Liver (tissue), 9 donors: ENCODE results near the gene ANXA6. TPM values are rescaled to one million over a fixed set of nuclear protein-coding genes. Genes with fewer than 3 reads are reported as not detected.

Experiments used
- DNase-seq: peaks from one replicate; pipeline ENCODE4 v3.0.0-alpha.2; 2017; ENCODE audit warnings: low spot score
- H3K27ac ChIP-seq, 2 donors: one replicate each; pipeline ENCODE4 v1.7.0; 2013; ENCODE audit warnings: inconsistent platforms in 2 of 2, low read length in 2 of 2, control low read depth in 1 of 2, low read depth in 1 of 2, mild to moderate bottlenecking in 1 of 2
- H3K27me3 ChIP-seq, 4 donors: one replicate each; pipeline versions ENCODE4 v1.6.1 to v1.7.0; 2013; ENCODE audit warnings: low read length in 3 of 4, inconsistent platforms in 1 of 4, mild to moderate bottlenecking in 1 of 4, moderate library complexity in 1 of 4; ENCODE audit not compliant: control insufficient read depth in 4 of 4, insufficient read depth in 4 of 4
- H3K36me3 ChIP-seq, 4 donors: one replicate each; pipeline versions ENCODE4 v1.6.1 to v1.7.0; 2013; ENCODE audit warnings: low read length in 3 of 4, mild to moderate bottlenecking in 3 of 4, low read depth in 1 of 4, moderate library complexity in 1 of 4; ENCODE audit not compliant: control insufficient read depth in 4 of 4, insufficient read depth in 3 of 4
- H3K4me1 ChIP-seq, 4 donors: one replicate each; pipeline versions ENCODE4 v1.6.1 to v1.7.0; 2013; ENCODE audit warnings: low read length in 3 of 4, mild to moderate bottlenecking in 3 of 4, moderate library complexity in 1 of 4; ENCODE audit not compliant: control insufficient read depth in 4 of 4, insufficient read depth in 4 of 4
- H3K4me3 ChIP-seq, 3 donors: one replicate each; pipeline versions ENCODE4 v1.6.1 to v1.7.0; 2013; ENCODE audit warnings: low read length in 3 of 3, control low read depth in 1 of 3, low read depth in 1 of 3, mild to moderate bottlenecking in 1 of 3
- H3K9ac ChIP-seq, 2 donors: one replicate each; pipeline ENCODE4 v1.7.0; 2013; ENCODE audit warnings: low read length in 2 of 2, mild to moderate bottlenecking in 2 of 2, moderate library complexity in 2 of 2, control low read depth in 1 of 2, low read depth in 1 of 2
- H3K9me3 ChIP-seq, 4 donors: one replicate each; pipeline versions ENCODE4 v1.6.1 to v1.7.0; 2013; ENCODE audit warnings: low read length in 3 of 4; ENCODE audit not compliant: control insufficient read depth in 4 of 4
- CTCF ChIP-seq: fragments of 150-350 bp; IDR thresholded peaks from 2 replicates; pipeline ENCODE4 v1.5.1; 2017; ENCODE audit warnings: improper control_type of control experiment, low read depth, low read length; ENCODE audit not compliant: missing input control
- EGR1 ChIP-seq, 2 donors: IDR thresholded peaks; 2 replicates each; pipeline ENCODE4 v1.6.1; 2016 to 2018; ENCODE audit warnings: antibody characterized with exemption in 2 of 2, low read depth in 2 of 2
- FOXA1 ChIP-seq: IDR thresholded peaks from 2 replicates; pipeline ENCODE4 v1.6.1; 2016; ENCODE audit warnings: antibody characterized with exemption
- FOXA2 ChIP-seq: IDR thresholded peaks from 2 replicates; pipeline ENCODE4 v1.6.1; 2016; ENCODE audit warnings: antibody characterized with exemption
- GABPA ChIP-seq, 2 donors: IDR thresholded peaks in 1 of 2; conservative IDR thresholded peaks in 1 of 2; 2 replicates each; pipeline ENCODE4 v1.6.1; 2016; ENCODE audit warnings: antibody characterized with exemption in 2 of 2, mild to moderate bottlenecking in 1 of 2, moderate library complexity in 1 of 2
- HNF4A ChIP-seq, 2 donors: conservative IDR thresholded peaks; 2 replicates each; pipeline ENCODE4 v1.6.1; 2016; ENCODE audit warnings: antibody characterized with exemption in 2 of 2, mild to moderate bottlenecking in 2 of 2
- HNF4G ChIP-seq: IDR thresholded peaks from 2 replicates; pipeline ENCODE4 v1.6.1; 2016; ENCODE audit warnings: antibody characterized with exemption
- JUND ChIP-seq, 2 donors: IDR thresholded peaks; 2 replicates each; pipeline ENCODE4 v1.6.1; 2016; ENCODE audit warnings: antibody characterized with exemption in 2 of 2
- NR2F2 ChIP-seq: IDR thresholded peaks from 2 replicates; pipeline ENCODE4 v1.6.1; 2016; ENCODE audit warnings: antibody characterized with exemption
- RAD21 ChIP-seq, 2 donors: IDR thresholded peaks; 2 replicates each; pipeline ENCODE4 v1.6.1; 2016; ENCODE audit warnings: antibody characterized with exemption in 2 of 2, mild to moderate bottlenecking in 2 of 2
- REST ChIP-seq: IDR thresholded peaks from 2 replicates; pipeline ENCODE4 v1.6.1; 2016; ENCODE audit warnings: antibody characterized with exemption, mild to moderate bottlenecking
- RXRA ChIP-seq, 2 donors: IDR thresholded peaks; 2 replicates each; pipeline ENCODE4 v1.6.1; 2017 to 2018; ENCODE audit warnings: antibody characterized with exemption in 2 of 2, mild to moderate bottlenecking in 1 of 2
- SP1 ChIP-seq: IDR thresholded peaks from 2 replicates; pipeline ENCODE4 v1.6.1; 2018; ENCODE audit warnings: antibody characterized with exemption, mild to moderate bottlenecking
- TAF1 ChIP-seq: conservative IDR thresholded peaks from 2 replicates; pipeline ENCODE4 v1.6.1; 2016; ENCODE audit warnings: antibody characterized with exemption, mild to moderate bottlenecking
- YY1 ChIP-seq: IDR thresholded peaks from 2 replicates; pipeline ENCODE4 v1.6.1; 2016; ENCODE audit warnings: antibody characterized with exemption, mild to moderate bottlenecking
- WGBS: extraction: QIAGEN DNeasy Blood & Tissue Kit; methylation state at CpG from one replicate; pipeline ENCODE4 v1.1.7; 2013; 5-methylcytosine and 5-hydroxymethylcytosine counted together
- polyA plus RNA-seq, 2 donors: library from polyadenylated mRNA; stranded (reverse) in 1 of 2; unstranded in 1 of 2; fragments of 200-250 nt in 1 of 2; fragments of >200 nt in 1 of 2; fragmentation: Nextera tagmentation in 1 of 2; extraction: Ambion mirVana in 1 of 2; gene quantifications; one replicate each; pipeline versions ENCODE4 v1.2.1 to v1.2.3, GENCODE V29; 2013 to 2015
- total RNA-seq, 2 donors: library from RNA; depleted of rRNA; stranded (reverse); fragments of >200 nt; gene quantifications; one replicate each; pipeline ENCODE4 v1.2.3, GENCODE V29; 2014
- TF ChIP-seq, protein P1 (sequence below): IDR thresholded peaks from 2 replicates; pipeline ENCODE4 v1.6.1; 2016; ENCODE audit warnings: antibody characterized with exemption
- TF ChIP-seq, protein P2 (sequence below): IDR thresholded peaks from 2 replicates; pipeline ENCODE4 v1.6.1; 2016; ENCODE audit warnings: antibody characterized with exemption
- TF ChIP-seq, protein P3 (sequence below): IDR thresholded peaks from 2 replicates; pipeline ENCODE4 v1.6.1; 2016; ENCODE audit warnings: antibody characterized with exemption
- donor health status: healthy.
- donor health status: healthy.
- donor health status: healthy.
- donor health status: healthy.
- donor health status: healthy.

Gene ANXA6
- total and polyA plus RNA-seq, 4 donors: 52.7 to 215 (median 126) TPM

DNA sequence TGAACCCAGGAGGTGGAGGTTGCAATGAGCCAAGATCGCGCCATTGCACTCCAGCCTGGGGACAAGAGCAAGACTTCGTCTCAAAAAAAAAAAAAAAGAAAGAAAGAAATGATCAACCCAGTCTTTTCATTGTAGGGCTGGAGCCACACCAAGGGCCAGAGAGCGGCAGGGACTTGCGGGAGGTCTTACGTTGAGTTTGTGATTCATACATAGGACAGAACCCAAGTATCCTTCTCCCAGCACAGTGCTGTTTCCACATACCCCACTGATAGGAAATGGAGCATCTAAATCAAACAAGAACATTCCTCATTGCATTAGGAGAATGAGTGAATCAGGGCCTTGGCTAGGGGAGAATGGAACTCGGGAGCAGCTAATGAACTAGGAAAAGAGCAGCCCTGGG is 73.2 kb downstream of the ANXA6 start:
- DNase-seq: no peak
- TF ChIP-seq TAF1 (no peak), FOXA1 (no peak), JUND (IDR thresholded peaks at IDR 0.05) (no peak), REST (no peak), FOXA2 (no peak), GABPA (IDR thresholded peaks at IDR 0.05 in 1 of 2, conservative IDR thresholded peaks at IDR 0.05 in 1 of 2) (no peak), EGR1 (IDR thresholded peaks at IDR 0.05; ENCODE audit: low read depth in 2 of 2) (no peak), HNF4A (conservative IDR thresholded peaks at IDR 0.05) (no peak), RAD21 (IDR thresholded peaks at IDR 0.05) (no peak), RXRA (IDR thresholded peaks at IDR 0.05) (no peak), YY1 (no peak)
- TF ChIP-seq, protein P1, sequence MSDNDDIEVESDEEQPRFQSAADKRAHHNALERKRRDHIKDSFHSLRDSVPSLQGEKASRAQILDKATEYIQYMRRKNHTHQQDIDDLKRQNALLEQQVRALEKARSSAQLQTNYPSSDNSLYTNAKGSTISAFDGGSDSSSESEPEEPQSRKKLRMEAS: no peak
- TF ChIP-seq, protein P2, sequence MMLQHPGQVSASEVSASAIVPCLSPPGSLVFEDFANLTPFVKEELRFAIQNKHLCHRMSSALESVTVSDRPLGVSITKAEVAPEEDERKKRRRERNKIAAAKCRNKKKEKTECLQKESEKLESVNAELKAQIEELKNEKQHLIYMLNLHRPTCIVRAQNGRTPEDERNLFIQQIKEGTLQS: no peak

GRCh38 chr5:151083081-151083676 is 74.4 kb downstream of the ANXA6 start:
- no peak for TF ChIP-seq FOXA2
- no peak for TF ChIP-seq HNF4G
- no peak for TF ChIP-seq TAF1
- TF ChIP-seq EGR1 (IDR thresholded peaks at IDR 0.05; ENCODE audit: low read depth in 2 of 2): no peak
- no peak for TF ChIP-seq FOXA1
- no peak for TF ChIP-seq NR2F2
- TF ChIP-seq RXRA (IDR thresholded peaks at IDR 0.05): no peak
- no peak for TF ChIP-seq SP1
- TF ChIP-seq, protein P3, sequence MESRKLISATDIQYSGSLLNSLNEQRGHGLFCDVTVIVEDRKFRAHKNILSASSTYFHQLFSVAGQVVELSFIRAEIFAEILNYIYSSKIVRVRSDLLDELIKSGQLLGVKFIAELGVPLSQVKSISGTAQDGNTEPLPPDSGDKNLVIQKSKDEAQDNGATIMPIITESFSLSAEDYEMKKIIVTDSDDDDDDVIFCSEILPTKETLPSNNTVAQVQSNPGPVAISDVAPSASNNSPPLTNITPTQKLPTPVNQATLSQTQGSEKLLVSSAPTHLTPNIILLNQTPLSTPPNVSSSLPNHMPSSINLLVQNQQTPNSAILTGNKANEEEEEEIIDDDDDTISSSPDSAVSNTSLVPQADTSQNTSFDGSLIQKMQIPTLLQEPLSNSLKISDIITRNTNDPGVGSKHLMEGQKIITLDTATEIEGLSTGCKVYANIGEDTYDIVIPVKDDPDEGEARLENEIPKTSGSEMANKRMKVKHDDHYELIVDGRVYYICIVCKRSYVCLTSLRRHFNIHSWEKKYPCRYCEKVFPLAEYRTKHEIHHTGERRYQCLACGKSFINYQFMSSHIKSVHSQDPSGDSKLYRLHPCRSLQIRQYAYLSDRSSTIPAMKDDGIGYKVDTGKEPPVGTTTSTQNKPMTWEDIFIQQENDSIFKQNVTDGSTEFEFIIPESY: no peak
- TF ChIP-seq GABPA (IDR thresholded peaks at IDR 0.05 in 1 of 2, conservative IDR thresholded peaks at IDR 0.05 in 1 of 2): no peak
- TF ChIP-seq, protein P1: no peak
- TF ChIP-seq CTCF: no peak
- no peak for TF ChIP-seq RAD21 (IDR thresholded peaks at IDR 0.05)
- TF ChIP-seq, protein P2: no peak
- TF ChIP-seq YY1: no peak
- TF ChIP-seq HNF4A (conservative IDR thresholded peaks at IDR 0.05): no peak
- no peak for TF ChIP-seq JUND (IDR thresholded peaks at IDR 0.05)
- H3K36me3 ChIP-seq: no peaks in the 10 kb centered on the region
- no peak overlapping the region for H3K4me3 ChIP-seq
- H3K9me3 ChIP-seq: no peaks in the 10 kb centered on the region
- H3K4me1 ChIP-seq: peaks cover 9 to 43% (median 29%) of the 10 kb centered on the region in 4 donors
- H3K27ac ChIP-seq: no peak overlapping the region
- WGBS: 82% methylated on average over 3 of the region's 3 CpGs
- no peak for DNase-seq
- H3K9ac ChIP-seq: no peak overlapping the region
- H3K27me3 ChIP-seq: no peaks in the 10 kb centered on the region

More for the DNA sequence above, 73.2 kb downstream of the ANXA6 start:
- WGBS: 94% methylated on average over 7 of the region's 7 CpGs
- Histone ChIP-seq H3K9ac (no peak overlapping the region), H3K9me3 (no peaks in the 10 kb centered on the region), H3K36me3 (no peaks in the 10 kb centered on the region), H3K4me3 (no peak overlapping the region), H3K27ac (peak overlapping the region; percentile 78 to 86), H3K4me1 (peaks cover 9 to 31% (median 20%) of the 10 kb centered on the region in 4 donors), H3K27me3 (no peaks in the 10 kb centered on the region)
